PC-9 (cell line): ENCODE measurements around the gene CUL3. TPM values are rescaled to one million over a fixed set of nuclear protein-coding genes. Genes with fewer than 3 reads are reported as not detected.

Experiments used
- BruUV-seq: library from RNA; stranded (reverse); fragments of 400-500 nt; replicated peaks from 2 replicates; lab custom pipeline; 2021; lab: Mats Ljungman, UMichigan
- CTCF ChIA-PET: fragments of 300-600 bp; sonication (Branson Sonifier 250); formaldehyde crosslinking; loops from one replicate; lab custom pipeline; 2022; ENCODE audit warnings: antibody characterized with exemption; lab: Charles Lee
- POLR2A ChIA-PET: fragments of 300-600 bp; sonication (Branson Sonifier 250); formaldehyde crosslinking; loops from one replicate; lab custom pipeline; 2022; ENCODE audit warnings: antibody characterized with exemption; ENCODE audit not compliant: unreplicated experiment; lab: Charles Lee
- DNase-seq, 2 experiments: peaks; one replicate each; pipeline versions ENCODE4 v3.0.0 to v3.0.0-alpha.2; 2015 to 2022; ENCODE audit warnings: mixed read lengths in 1 of 2
- H2AFZ ChIP-seq: fragments of 200-600 bp; sonication (generic); 2 replicates; pipeline ENCODE4 v1.8.1; 2017; ENCODE audit warnings: antibody characterized with exemption
- H3F3A ChIP-seq: fragments of 200-600 bp; sonication (generic); 2 replicates; pipeline ENCODE4 v1.8.1; 2017; ENCODE audit warnings: antibody characterized with exemption, mild to moderate bottlenecking, low read depth; ENCODE audit not compliant: insufficient read depth
- H3K27ac ChIP-seq: fragments of 200-600 bp; sonication (generic); 2 replicates; pipeline ENCODE4 v1.6.1; 2016; ENCODE audit warnings: mixed run types
- H3K27me3 ChIP-seq: fragments of 200-600 bp; sonication (generic); 2 replicates; pipeline ENCODE4 v1.6.1; 2016; ENCODE audit warnings: low read depth, mixed run types; ENCODE audit not compliant: insufficient read depth
- H3K36me3 ChIP-seq: fragments of 200-600 bp; sonication (generic); 2 replicates; pipeline ENCODE4 v1.6.1; 2016; ENCODE audit warnings: low read depth, mixed run types
- H3K4me1 ChIP-seq: fragments of 200-600 bp; sonication (generic); replicated peaks from 2 replicates; pipeline ENCODE4 v1.6.1; 2016; ENCODE audit warnings: mixed run types; ENCODE audit not compliant: insufficient read depth
- H3K4me2 ChIP-seq: fragments of 200-600 bp; sonication (generic); 2 replicates; pipeline ENCODE4 v1.6.1; 2017; ENCODE audit warnings: mixed run types
- H3K4me3 ChIP-seq: fragments of 200-600 bp; sonication (generic); 2 replicates; pipeline ENCODE4 v1.6.1; 2016; ENCODE audit warnings: mixed run types
- H3K79me2 ChIP-seq: fragments of 200-600 bp; sonication (generic); 2 replicates; pipeline ENCODE4 v1.6.1; 2017; ENCODE audit warnings: low read depth, mixed run types
- H3K9me2 ChIP-seq: fragments of 200-600 bp; sonication (generic); 2 replicates; pipeline ENCODE4 v1.8.1; 2017; ENCODE audit warnings: mild to moderate bottlenecking; ENCODE audit not compliant: insufficient read depth
- H3K9me3 ChIP-seq: fragments of 200-600 bp; sonication (generic); 2 replicates; pipeline ENCODE4 v1.8.1; 2016; ENCODE audit warnings: low read depth; ENCODE audit not compliant: insufficient read depth
- H4K20me1 ChIP-seq: fragments of 200-600 bp; sonication (generic); 2 replicates; pipeline ENCODE4 v1.8.1; 2017; ENCODE audit not compliant: insufficient read depth
- CTCF ChIP-seq: fragments of 200-600 bp; sonication (generic); conservative IDR thresholded peaks from 2 replicates; pipeline ENCODE4 v1.6.1; 2017; ENCODE audit warnings: mixed run types, antibody characterized with exemption, mild to moderate bottlenecking, moderate library complexity
- EZH2 ChIP-seq: fragments of 200-600 bp; sonication (generic); IDR thresholded peaks from 2 replicates; pipeline ENCODE4 v1.8.0; 2017; ENCODE audit warnings: antibody characterized with exemption, low read depth
- intact Hi-C: fragments of 100-400 bp; cut with micrococcal nuclease; formaldehyde crosslinking; loops from one replicate; pipeline ENCODE4 v1.10.0; 2022; ENCODE audit not compliant: unreplicated experiment
- total RNA-seq: library from RNA; stranded (reverse); gene quantifications from 2 replicates; pipeline ENCODE4 v1.2.3, GENCODE V29; 2021

Gene CUL3
- total RNA-seq, 1 experiment from 2014 or later: 200 TPM

- Histone ChIP-seq H2AFZ (no peak overlapping the region), H3K9me3 (no peaks in the 10 kb centered on the region), H3K4me2 (no peak overlapping the region), H3K4me3 (no peak overlapping the region), H4K20me1 (no peaks in the 10 kb centered on the region), H3K36me3 (no peaks in the 10 kb centered on the region), H3F3A (no peaks in the 10 kb centered on the region; the same call in 1 of the 2 replicates), H3K27me3 (no peaks in the 10 kb centered on the region), H3K4me1 (peaks cover 12% of the 10 kb centered on the region), H3K9me2 (no peaks in the 10 kb centered on the region), H3K79me2 (no peaks in the 10 kb centered on the region), H3K27ac (no peak overlapping the region)
- POLR2A ChIA-PET: interaction anchor here (0.6 kb wide), 1 partner anchor 106 kb away, joined by 6 read pairs; no protein-coding TSS in a partner anchor
- no peak for DNase-seq
- no peak for TF ChIP-seq CTCF
- no peak for TF ChIP-seq EZH2
- CTCF ChIA-PET: no interaction called here
- no TSS peak for BruUV-seq
- intact Hi-C loops: no loop called here
Observed at GRCh38 chr2:224444021-224444420, 141.1 kb downstream of the CUL3 start.

- ChIA-PET POLR2A (interaction anchor here (0.6 to 0.7 kb wide), 4 partner anchors 81 to 546 kb away, joined by 4 to 13 read pairs (median 6); no protein-coding TSS in a partner anchor), CTCF (interaction anchor here (0.6 to 0.7 kb wide), 5 partner anchors 26 to 1471 kb away, joined by 4 to 6 read pairs (median 4); no protein-coding TSS in a partner anchor)
- Histone ChIP-seq H3K27me3 (no peaks in the 10 kb centered on the region), H3K79me2 (no peaks in the 10 kb centered on the region), H2AFZ (peak overlapping the region; percentile 93), H3K9me3 (no peaks in the 10 kb centered on the region), H3K4me1 (peaks cover 19% of the 10 kb centered on the region), H3K9me2 (no peaks in the 10 kb centered on the region), H4K20me1 (no peaks in the 10 kb centered on the region), H3K4me3 (peak overlapping the region; percentile 55), H3F3A (no peaks in the 10 kb centered on the region; the same call in 1 of the 2 replicates), H3K4me2 (peak overlapping the region; percentile 76), H3K27ac (no peak overlapping the region), H3K36me3 (no peaks in the 10 kb centered on the region)
- DNase-seq: peak in 1 of 2 experiments; percentile 54
- no TSS peak for BruUV-seq
- TF ChIP-seq CTCF (no peak), EZH2 (no peak)
- intact Hi-C loops: no loop called here
Observed at GRCh38 chr2:224442071-224442967, 142.8 kb downstream of the CUL3 start.

- CTCF ChIA-PET: no interaction called here
- no peaks in the 10 kb centered on the region for H3K9me3 ChIP-seq
- H3K27ac ChIP-seq: no peak overlapping the region
- H3K9me2 ChIP-seq: no peaks in the 10 kb centered on the region
- no peaks in the 10 kb centered on the region for H3K36me3 ChIP-seq
- no peak overlapping the region for H2AFZ ChIP-seq
- H3K27me3 ChIP-seq: no peaks in the 10 kb centered on the region
- H3K4me1 ChIP-seq: peaks cover 31% of the 10 kb centered on the region
- 0 out of 2 replicates have a peak overlapping the region, but pooled peaks have one; percentile 5 for H3K4me2 ChIP-seq
- no peaks in the 10 kb centered on the region for H3K79me2 ChIP-seq
- TF ChIP-seq CTCF (no peak), EZH2 (no peak)
- no TSS peak for BruUV-seq
- intact Hi-C loops: no loop called here
- H4K20me1 ChIP-seq: no peaks in the 10 kb centered on the region
- POLR2A ChIA-PET: no interaction called here
- peak in 1 of 2 experiments; percentile 60 for DNase-seq
- H3K4me3 ChIP-seq: no peak overlapping the region
- no peaks in the 10 kb centered on the region; the same call in 1 of the 2 replicates for H3F3A ChIP-seq
Observed at GRCh38 chr2:224440988-224441387, 144.2 kb downstream of the CUL3 start.
